ENCODE measurements around the gene SSBP4. TPM values are rescaled to one million over a fixed set of nuclear protein-coding genes. Genes with fewer than 3 reads are reported as not detected.

SSBP4 gene
- total and polyA plus RNA-seq, 2 experiments from 2014 or later, result 44.4 to 52.0 TPM

GRCh38 chr19:18420930-18421329 lies 1.7 kb downstream of the SSBP4 start:
- H3K4me3 Mint-ChIP-seq, result peak overlapping the region; percentile 77; the same call in 1 of the 3 replicates
- ATAC-seq, result no peak
- Histone ChIP-seq H2AFZ (no peak overlapping the region), H3K9me2 (ENCODE audit: insufficient read depth) (no peaks in the 10 kb centered on the region), H3K79me2 (replicated peaks; ENCODE audit: insufficient read depth) (no peaks in the 10 kb centered on the region), H3K4me2 (no peak overlapping the region), H3K27me3 (ENCODE audit: insufficient read depth) (peaks cover 39% of the 10 kb centered on the region), H3K4me3 (no peak overlapping the region), H3K4me1 (ENCODE audit: insufficient read depth) (peaks cover 7% of the 10 kb centered on the region; the same call in 1 of the 2 replicates), H3K36me3 (ENCODE audit: insufficient read depth) (no peaks in the 10 kb centered on the region), H3F3A (replicated peaks; ENCODE audit: low read depth) (peaks cover 19% of the 10 kb centered on the region), H4K20me1 (replicated peaks; ENCODE audit: insufficient read depth) (peaks cover 6% of the 10 kb centered on the region; the same call in 1 of the 2 replicates), H3K27ac (ENCODE audit: low read depth) (no peak overlapping the region)
- H3K4me1 Mint-ChIP-seq, result peaks cover 40% of the 10 kb centered on the region
- H3K27ac Mint-ChIP-seq, result no peak overlapping the region
- TF ChIP-seq ZNF114 (CRISPR knock-in tag; IDR thresholded peaks at IDR 0.05) (no peak), NANOG (IDR thresholded peaks at IDR 0.05; ENCODE audit: borderline replicate concordance) (no peak)
- no peaks in the 10 kb centered on the region for H3K9me3 Mint-ChIP-seq
- DNase-seq (ENCODE audit: low spot score), result no peak
- no peaks in the 10 kb centered on the region for H3K36me3 Mint-ChIP-seq (ENCODE audit: low read depth)
- peaks cover 42% of the 10 kb centered on the region for H3K27me3 Mint-ChIP-seq (ENCODE audit: insufficient read depth, low read depth, poor library complexity)

GRCh38 chr19:18421371-18421959 lies 2.3 kb downstream of the SSBP4 start:
- Mint-ChIP-seq H3K36me3 (ENCODE audit: low read depth) (no peaks in the 10 kb centered on the region), H3K27ac (no peak overlapping the region), H3K4me1 (peaks cover 36% of the 10 kb centered on the region), H3K4me3 (no peak overlapping the region; the same call in 2 of the 3 replicates), H3K27me3 (ENCODE audit: insufficient read depth, low read depth, poor library complexity) (peaks cover 41% of the 10 kb centered on the region), H3K9me3 (no peaks in the 10 kb centered on the region)
- no peaks in the 10 kb centered on the region for H3K36me3 ChIP-seq (ENCODE audit: insufficient read depth)
- no peaks in the 10 kb centered on the region for H3K79me2 ChIP-seq (replicated peaks; ENCODE audit: insufficient read depth)
- peaks cover 14% of the 10 kb centered on the region for H3F3A ChIP-seq (replicated peaks; ENCODE audit: low read depth)
- peaks cover 7% of the 10 kb centered on the region; the same call in 1 of the 2 replicates for H3K4me1 ChIP-seq (ENCODE audit: insufficient read depth)
- no peak overlapping the region for H3K27ac ChIP-seq (ENCODE audit: low read depth)
- no peak overlapping the region for H2AFZ ChIP-seq
- ATAC-seq (no peak), DNase-seq (ENCODE audit: low spot score) (no peak)
- no peaks in the 10 kb centered on the region for H3K9me2 ChIP-seq (ENCODE audit: insufficient read depth)
- no peak overlapping the region for H3K4me3 ChIP-seq
- H3K4me2 ChIP-seq, result no peak overlapping the region
- H4K20me1 ChIP-seq (replicated peaks; ENCODE audit: insufficient read depth), result peaks cover 6% of the 10 kb centered on the region; the same call in 1 of the 2 replicates
- peaks cover 39% of the 10 kb centered on the region for H3K27me3 ChIP-seq (ENCODE audit: insufficient read depth)
- TF ChIP-seq EZH2phosphoT487 (IDR thresholded peaks at IDR 0.05; ENCODE audit: unreplicated experiment) (no peak), POLR2AphosphoS5 (IDR thresholded peaks at IDR 0.05; ENCODE audit: low read depth) (no peak), ZNF331 (CRISPR knock-in tag; IDR thresholded peaks at IDR 0.05; ENCODE audit: low read depth) (no peak), ZNF114 (CRISPR knock-in tag; IDR thresholded peaks at IDR 0.05) (no peak), CTCF (conservative IDR thresholded peaks at IDR 0.05; ENCODE audit: low read depth in 2 of 2) (no peak), STAT1 (IDR thresholded peaks at IDR 0.05; ENCODE audit: unreplicated experiment) (no peak), JUNB (IDR thresholded peaks at IDR 0.05; ENCODE audit: unreplicated experiment) (no peak), EZH2 (IDR thresholded peaks at IDR 0.05; ENCODE audit: low read depth, unreplicated experiment) (no peak), ZNF462 (CRISPR knock-in tag; IDR thresholded peaks at IDR 0.05) (no peak), CREB1 (CRISPR knock-in tag; IDR thresholded peaks at IDR 0.05; ENCODE audit: low read depth) (no peak), NANOG (IDR thresholded peaks at IDR 0.05; ENCODE audit: borderline replicate concordance) (no peak)
- TF ChIP-seq, protein P1, sequence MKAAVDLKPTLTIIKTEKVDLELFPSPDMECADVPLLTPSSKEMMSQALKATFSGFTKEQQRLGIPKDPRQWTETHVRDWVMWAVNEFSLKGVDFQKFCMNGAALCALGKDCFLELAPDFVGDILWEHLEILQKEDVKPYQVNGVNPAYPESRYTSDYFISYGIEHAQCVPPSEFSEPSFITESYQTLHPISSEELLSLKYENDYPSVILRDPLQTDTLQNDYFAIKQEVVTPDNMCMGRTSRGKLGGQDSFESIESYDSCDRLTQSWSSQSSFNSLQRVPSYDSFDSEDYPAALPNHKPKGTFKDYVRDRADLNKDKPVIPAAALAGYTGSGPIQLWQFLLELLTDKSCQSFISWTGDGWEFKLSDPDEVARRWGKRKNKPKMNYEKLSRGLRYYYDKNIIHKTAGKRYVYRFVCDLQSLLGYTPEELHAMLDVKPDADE (IDR thresholded peaks at IDR 0.05), result no peak
